GM21423 (cell line): ENCODE data around the gene CLEC2A.
A peak's percentile ranks its signal among the peaks of the same experiment; 100 is the strongest.
"Not testable (repeated sequence)": the region's sequence is repeated elsewhere in the genome, so short reads cannot be mapped to it uniquely, and the experiment has no call there.

Experiments
- ATAC-seq: cut with Tn5 transposase; IDR thresholded peaks from one replicate; pipeline ENCODE4 v1.9.1; 2021; ENCODE audit warnings: mild to moderate bottlenecking, moderate library complexity; ENCODE audit not compliant: unreplicated experiment

Gene CLEC2A

GRCh38 chr12:9932270-9932669, at the start of gene CLEC2A:
TSS of gene CLEC2A (minus strand) at chr12:9932370. CDS start at chr12:9932329, 41 bp downstream.
- no peak for ATAC-seq

- no peak for ATAC-seq
Measured at GRCh38 chr12:9980126-9980525, 48.0 kb upstream of the CLEC2A start.

- no peak for ATAC-seq
Measured at GRCh38 chr12:9977916-9978315, 45.7 kb upstream of the CLEC2A start.

GRCh38 chr12:9976626-9977025, 44.5 kb upstream of the CLEC2A start:
- ATAC-seq, result not testable (repeated sequence)

- no peak for ATAC-seq
Measured at GRCh38 chr12:9975614-9976013, 43.4 kb upstream of the CLEC2A start.

GRCh38 chr12:9974731-9975130, 42.6 kb upstream of the CLEC2A start:
- not testable (repeated sequence) for ATAC-seq

GRCh38 chr12:9973949-9974348, 41.8 kb upstream of the CLEC2A start:
- ATAC-seq, result no peak

- no peak for ATAC-seq
Measured at GRCh38 chr12:9971181-9971580, 39.0 kb upstream of the CLEC2A start, which contains the start of gene CLEC12A. TSS of gene CLEC12A (plus strand) at chr12:9971409. CDS start at chr12:9971597, 188 bp downstream.

- ATAC-seq, result no peak
Measured at GRCh38 chr12:9969673-9970072, 37.5 kb upstream of the CLEC2A start.

- no peak for ATAC-seq
Measured at GRCh38 chr12:9961901-9962300, 29.7 kb upstream of the CLEC2A start.

GRCh38 chr12:9961106-9961505, 28.9 kb upstream of the CLEC2A start:
- peak; percentile 91 for ATAC-seq

- peak; percentile 19 for ATAC-seq
Measured at GRCh38 chr12:9960590-9960989, 28.4 kb upstream of the CLEC2A start.

- ATAC-seq, result no peak
Measured at GRCh38 chr12:9957834-9958233, 25.7 kb upstream of the CLEC2A start.

- ATAC-seq, result not testable (repeated sequence)
Measured at GRCh38 chr12:9952954-9953729, 21.0 kb upstream of the CLEC2A start.

- no peak for ATAC-seq
Measured at GRCh38 chr12:9951026-9951675, 19.0 kb upstream of the CLEC2A start.

- peak; percentile 91 for ATAC-seq
Measured at GRCh38 chr12:9948606-9949296, 16.6 kb upstream of the CLEC2A start.

- ATAC-seq, result no peak
Measured at GRCh38 chr12:9947674-9948073, 15.5 kb upstream of the CLEC2A start.

GRCh38 chr12:9944391-9944790, 12.2 kb upstream of the CLEC2A start:
- no peak for ATAC-seq

GRCh38 chr12:9943240-9943639, 11.1 kb upstream of the CLEC2A start:
- ATAC-seq, result peak; percentile 93

- no peak for ATAC-seq
Measured at GRCh38 chr12:9941838-9942237, 9.7 kb upstream of the CLEC2A start.

- ATAC-seq, result no peak
Measured at GRCh38 chr12:9940375-9940774, 8.2 kb upstream of the CLEC2A start.

- ATAC-seq, result no peak
Measured at GRCh38 chr12:9936591-9936990, 4.4 kb upstream of the CLEC2A start.
